ENCODE measurements around the gene TREM1.

GRCh38 chr6:41288030-41288753 is 1.7 kb upstream of the TREM1 start:
- TF ChIP-seq CTCF (IDR thresholded peaks at IDR 0.05) (no peak), POLR2A (IDR thresholded peaks at IDR 0.05) (no peak)
